Suprapubic skin (tissue), 4 donors: ENCODE results near the gene OSMR. TPM values are rescaled to one million over a fixed set of nuclear protein-coding genes. Genes with fewer than 3 reads are reported as not detected.

ENCODE experiments used
- DNase-seq, 2 donors: peaks; one replicate each; pipeline ENCODE4 v3.0.0-alpha.2; 2019; ENCODE audit warnings: low spot score in 2 of 2
- H3K27ac ChIP-seq: fragments of 200-600 bp; sonication (generic); one replicate; pipeline ENCODE4 v1.5.1; 2019
- H3K27me3 ChIP-seq: fragments of 200-600 bp; sonication (generic); one replicate; pipeline ENCODE4 v1.5.1; 2019
- H3K36me3 ChIP-seq: fragments of 200-600 bp; sonication (generic); one replicate; pipeline ENCODE4 v1.5.1; 2019
- H3K4me1 ChIP-seq: fragments of 200-600 bp; sonication (generic); one replicate; pipeline ENCODE4 v1.5.1; 2019
- H3K4me3 ChIP-seq: fragments of 200-600 bp; sonication (generic); one replicate; pipeline ENCODE4 v1.5.1; 2019; ENCODE audit warnings: mild to moderate bottlenecking
- H3K9me3 ChIP-seq: fragments of 200-600 bp; sonication (generic); one replicate; pipeline ENCODE4 v1.5.1; 2019
- CTCF ChIP-seq, 2 donors: fragments of 200-600 bp in 1 of 2; fragments of 450-650 bp in 1 of 2; sonication (generic) in 1 of 2; IDR thresholded peaks; one replicate each; pipeline ENCODE4 v1.5.1; 2016 to 2019; ENCODE audit warnings: antibody characterized with exemption in 2 of 2, mild to moderate bottlenecking in 1 of 2, moderate library complexity in 1 of 2
- EP300 ChIP-seq: sonication (generic); formaldehyde crosslinking; IDR thresholded peaks from one replicate; pipeline ENCODE4 v1.6.1; 2017; ENCODE audit warnings: antibody characterized with exemption
- POLR2A ChIP-seq, 2 donors: fragments of 450-650 bp; IDR thresholded peaks; one replicate each; pipeline ENCODE4 v1.6.1; 2017; ENCODE audit warnings: antibody characterized with exemption in 2 of 2, mild to moderate bottlenecking in 2 of 2, moderate library complexity in 2 of 2
- POLR2AphosphoS5 ChIP-seq, 3 donors: sonication (generic); formaldehyde crosslinking; IDR thresholded peaks; one replicate each; pipeline ENCODE4 v1.6.1; 2017; ENCODE audit warnings: antibody characterized with exemption in 3 of 3
- WGBS: methylation state at CpG from one replicate; pipeline ENCODE4 v1.1.5; 2018; 5-methylcytosine and 5-hydroxymethylcytosine counted together
- total RNA-seq, 4 donors: library from RNA; depleted of rRNA; stranded (reverse); fragments of >200 nt; gene quantifications; one replicate each; pipeline ENCODE4 v1.1.0, GENCODE V29; 2016

Gene OSMR
- total RNA-seq, 4 donors from 2014 or later, result 20.0 to 44.3 (median 22.0) TPM

- TF ChIP-seq POLR2A (IDR thresholded peaks at IDR 0.05) (no peak), EP300 (no peak), POLR2AphosphoS5 (IDR thresholded peaks at IDR 0.05) (no peak), CTCF (IDR thresholded peaks at IDR 0.05) (no peak)
- Histone ChIP-seq H3K27me3 (no peaks in the 10 kb centered on the region), H3K27ac (no peak overlapping the region), H3K4me1 (peaks cover 10% of the 10 kb centered on the region), H3K36me3 (peaks cover 4% of the 10 kb centered on the region), H3K4me3 (no peak overlapping the region), H3K9me3 (peaks cover 6% of the 10 kb centered on the region)
- WGBS, result 88% methylated on average over 2 of the region's 4 CpGs
- no peak for DNase-seq
These were observed 20.7 kb downstream of the OSMR start for GRCh38 chr5:38866362-38867031.

GRCh38 chr5:38867032-38867398 is 21.2 kb downstream of the OSMR start:
- peaks cover 4% of the 10 kb centered on the region for H3K36me3 ChIP-seq
- TF ChIP-seq POLR2A (IDR thresholded peaks at IDR 0.05) (no peak), EP300 (no peak), CTCF (IDR thresholded peaks at IDR 0.05) (no peak), POLR2AphosphoS5 (IDR thresholded peaks at IDR 0.05) (no peak)
- no peaks in the 10 kb centered on the region for H3K27me3 ChIP-seq
- WGBS, result 87% methylated on average over 1 of the region's 1 CpG
- H3K4me1 ChIP-seq, result peaks cover 15% of the 10 kb centered on the region
- no peak for DNase-seq
- no peak overlapping the region for H3K27ac ChIP-seq
- peaks cover 6% of the 10 kb centered on the region for H3K9me3 ChIP-seq
- H3K4me3 ChIP-seq, result no peak overlapping the region

- DNase-seq, result no peak
- TF ChIP-seq EP300 (no peak), POLR2AphosphoS5 (IDR thresholded peaks at IDR 0.05) (no peak), CTCF (IDR thresholded peaks at IDR 0.05) (no peak), POLR2A (IDR thresholded peaks at IDR 0.05) (no peak)
- Histone ChIP-seq H3K9me3 (peaks cover 6% of the 10 kb centered on the region), H3K36me3 (peaks cover 4% of the 10 kb centered on the region), H3K27ac (no peak overlapping the region), H3K4me1 (peaks cover 16% of the 10 kb centered on the region), H3K4me3 (no peak overlapping the region), H3K27me3 (no peaks in the 10 kb centered on the region)
- 83% methylated on average over 5 of the region's 5 CpGs for whole genome bisulfite sequencing
These were observed 21.6 kb downstream of the OSMR start for GRCh38 chr5:38867416-38867815.

- H3K36me3 ChIP-seq, result peaks cover 4% of the 10 kb centered on the region
- H3K27me3 ChIP-seq, result no peaks in the 10 kb centered on the region
- no peak overlapping the region for H3K4me3 ChIP-seq
- H3K27ac ChIP-seq, result no peak overlapping the region
- TF ChIP-seq POLR2AphosphoS5 (IDR thresholded peaks at IDR 0.05), result no peak
- no peak for TF ChIP-seq EP300
- TF ChIP-seq POLR2A (IDR thresholded peaks at IDR 0.05), result no peak
- TF ChIP-seq CTCF (IDR thresholded peaks at IDR 0.05), result no peak
- 94% methylated on average over 1 of the region's 1 CpG for WGBS
- DNase-seq, result no peak
- H3K4me1 ChIP-seq, result peaks cover 22% of the 10 kb centered on the region
- no peaks in the 10 kb centered on the region for H3K9me3 ChIP-seq
These were observed 24.8 kb downstream of the OSMR start for GRCh38 chr5:38870595-38870994.

GRCh38 chr5:38871058-38871605 is 25.3 kb downstream of the OSMR start:
- H3K27me3 ChIP-seq, result no peaks in the 10 kb centered on the region
- no peak for DNase-seq
- no peak overlapping the region for H3K27ac ChIP-seq
- peaks cover 22% of the 10 kb centered on the region for H3K4me1 ChIP-seq
- H3K9me3 ChIP-seq, result no peaks in the 10 kb centered on the region
- TF ChIP-seq EP300 (no peak), POLR2A (IDR thresholded peaks at IDR 0.05) (no peak), CTCF (IDR thresholded peaks at IDR 0.05) (no peak), POLR2AphosphoS5 (IDR thresholded peaks at IDR 0.05) (no peak)
- peaks cover 4% of the 10 kb centered on the region for H3K36me3 ChIP-seq
- no peak overlapping the region for H3K4me3 ChIP-seq
- 35% methylated on average over 2 of the region's 2 CpGs for WGBS
